Tibial nerve (tissue), 4 donors: ENCODE data around the gene PHACTR1. TPM values are rescaled to one million over a fixed set of nuclear protein-coding genes. Genes with fewer than 3 reads are reported as not detected.

Experiments
- DNase-seq, 2 donors: peaks; one replicate each; pipeline ENCODE4 v3.0.0-alpha.2; 2019; ENCODE audit warnings: low spot score in 2 of 2
- H3K27ac ChIP-seq, 4 donors: fragments of 200-600 bp; sonication (generic) in 3 of 4; one replicate each; pipeline ENCODE4 v1.5.1; 2017 to 2019; ENCODE audit warnings: mild to moderate bottlenecking in 1 of 4
- H3K27me3 ChIP-seq, 2 donors: fragments of 200-600 bp; sonication (generic) in 1 of 2; one replicate each; pipeline versions ENCODE4 v1.5.1 to v1.6.0; 2017 to 2019
- H3K36me3 ChIP-seq, 3 donors: fragments of 200-600 bp; sonication (generic); one replicate each; pipeline ENCODE4 v1.5.1; 2018 to 2019
- H3K4me1 ChIP-seq, 4 donors: fragments of 200-600 bp; sonication (generic) in 3 of 4; one replicate each; pipeline ENCODE4 v1.5.1; 2017 to 2019
- H3K4me3 ChIP-seq, 4 donors: fragments of 200-600 bp; sonication (generic) in 3 of 4; one replicate each; pipeline ENCODE4 v1.5.1; 2017 to 2019; ENCODE audit warnings: mild to moderate bottlenecking in 1 of 4, moderate library complexity in 1 of 4
- H3K9me3 ChIP-seq, 4 donors: fragments of 200-600 bp; sonication (generic) in 3 of 4; one replicate each; pipeline ENCODE4 v1.5.1; 2017 to 2019
- CTCF ChIP-seq, 5 experiments: fragments of 200-600 bp in 3 of 5; fragments of 450-650 bp in 2 of 5; sonication (generic) in 3 of 5; IDR thresholded peaks; one replicate each; pipeline ENCODE4 v1.5.1; 2016 to 2019; ENCODE audit warnings: antibody characterized with exemption in 5 of 5, mild to moderate bottlenecking in 3 of 5, moderate library complexity in 2 of 5
- EP300 ChIP-seq, 2 donors: sonication (generic); formaldehyde crosslinking; IDR thresholded peaks; one replicate each; pipeline ENCODE4 v1.6.1; 2017; ENCODE audit warnings: antibody characterized with exemption in 2 of 2, mild to moderate bottlenecking in 1 of 2
- POLR2A ChIP-seq, 2 donors: fragments of 450-650 bp; IDR thresholded peaks; one replicate each; pipeline ENCODE4 v1.6.1; 2017; ENCODE audit warnings: antibody characterized with exemption in 2 of 2, mild to moderate bottlenecking in 2 of 2, moderate library complexity in 2 of 2
- WGBS, 2 donors: methylation state at CpG; one replicate each; pipeline ENCODE4 v1.1.5; 2018; 5-methylcytosine and 5-hydroxymethylcytosine counted together
- total RNA-seq, 4 donors: library from RNA; depleted of rRNA; stranded (reverse); fragments of >200 nt; gene quantifications; one replicate each; pipeline ENCODE4 v1.1.0, GENCODE V29; 2016

PHACTR1 gene
- total RNA-seq, 4 donors from 2014 or later: 1.5 to 2.7 (median 1.6) TPM

- WGBS, 2 donors: 67 to 71% methylated on average over 5 of the region's 5 CpGs
- Histone ChIP-seq H3K27ac (peak overlapping the region in 2 of 4 donors; percentile 11 to 48), H3K36me3 (no peaks in the 10 kb centered on the region), H3K4me3 (no peak overlapping the region), H3K27me3 (no peaks in the 10 kb centered on the region), H3K4me1 (peaks cover 0 to 8% (median 4%) of the 10 kb centered on the region in 4 donors), H3K9me3 (no peaks in the 10 kb centered on the region)
- TF ChIP-seq EP300 (IDR thresholded peaks at IDR 0.05) (peak in 1 of 2 donors; percentile 27), POLR2A (IDR thresholded peaks at IDR 0.05) (no peak), CTCF (IDR thresholded peaks at IDR 0.05) (peak in 1 of 5 experiments; percentile 3)
- no peak for DNase-seq
Measured at GRCh38 chr6:13080462-13081188, 364.1 kb downstream of the PHACTR1 start.

GRCh38 chr6:13081189-13081563, 364.6 kb downstream of the PHACTR1 start:
- Histone ChIP-seq H3K4me1 (peaks cover 0 to 8% (median 4%) of the 10 kb centered on the region in 4 donors), H3K27ac (peak overlapping the region in 2 of 4 donors; percentile 11 to 18), H3K36me3 (no peaks in the 10 kb centered on the region), H3K9me3 (no peaks in the 10 kb centered on the region), H3K4me3 (no peak overlapping the region), H3K27me3 (no peaks in the 10 kb centered on the region)
- TF ChIP-seq POLR2A (IDR thresholded peaks at IDR 0.05) (no peak), CTCF (IDR thresholded peaks at IDR 0.05) (no peak), EP300 (IDR thresholded peaks at IDR 0.05) (no peak)
- no peak for DNase-seq
- 77 to 83% methylated on average over 4 of the region's 4 CpGs for WGBS, 2 donors

GRCh38 chr6:13089296-13089994, 372.9 kb downstream of the PHACTR1 start:
- H3K4me1 ChIP-seq: no peaks in the 10 kb centered on the region
- no peak for DNase-seq
- H3K36me3 ChIP-seq: no peaks in the 10 kb centered on the region
- no peak overlapping the region for H3K27ac ChIP-seq
- no peak overlapping the region for H3K4me3 ChIP-seq
- TF ChIP-seq CTCF (IDR thresholded peaks at IDR 0.05) (no peak), EP300 (IDR thresholded peaks at IDR 0.05) (no peak), POLR2A (IDR thresholded peaks at IDR 0.05) (no peak)
- WGBS, 2 donors: 79 to 82% methylated on average over 7 of the region's 7 CpGs
- no peaks in the 10 kb centered on the region for H3K27me3 ChIP-seq
- no peaks in the 10 kb centered on the region for H3K9me3 ChIP-seq

- TF ChIP-seq CTCF (IDR thresholded peaks at IDR 0.05): no peak
- no peak for TF ChIP-seq EP300 (IDR thresholded peaks at IDR 0.05)
- DNase-seq: no peak
- Histone ChIP-seq H3K4me1 (no peaks in the 10 kb centered on the region), H3K4me3 (no peak overlapping the region), H3K27me3 (no peaks in the 10 kb centered on the region), H3K27ac (no peak overlapping the region), H3K36me3 (no peaks in the 10 kb centered on the region), H3K9me3 (no peaks in the 10 kb centered on the region)
- WGBS, 2 donors: 72 to 78% methylated on average over 6 of the region's 6 CpGs
Measured at GRCh38 chr6:13091192-13091591, 374.6 kb downstream of the PHACTR1 start.

GRCh38 chr6:13094781-13095425, 378.3 kb downstream of the PHACTR1 start:
- TF ChIP-seq POLR2A (IDR thresholded peaks at IDR 0.05): no peak
- TF ChIP-seq EP300 (IDR thresholded peaks at IDR 0.05): no peak
- no peak for TF ChIP-seq CTCF (IDR thresholded peaks at IDR 0.05)
- no peak for DNase-seq

More at GRCh38 chr6:13094781-13095425, 378.3 kb downstream of the PHACTR1 start:
- Histone ChIP-seq H3K27ac (no peak overlapping the region), H3K4me1 (peaks cover 0 to 13% (median 0%) of the 10 kb centered on the region in 4 donors), H3K4me3 (no peak overlapping the region), H3K9me3 (no peaks in the 10 kb centered on the region), H3K27me3 (no peaks in the 10 kb centered on the region), H3K36me3 (no peaks in the 10 kb centered on the region)
- WGBS, 2 donors: 77 to 80% methylated on average over 3 of the region's 3 CpGs
